ENCODE results near the gene SLC27A4.

Gene SLC27A4

DNA sequence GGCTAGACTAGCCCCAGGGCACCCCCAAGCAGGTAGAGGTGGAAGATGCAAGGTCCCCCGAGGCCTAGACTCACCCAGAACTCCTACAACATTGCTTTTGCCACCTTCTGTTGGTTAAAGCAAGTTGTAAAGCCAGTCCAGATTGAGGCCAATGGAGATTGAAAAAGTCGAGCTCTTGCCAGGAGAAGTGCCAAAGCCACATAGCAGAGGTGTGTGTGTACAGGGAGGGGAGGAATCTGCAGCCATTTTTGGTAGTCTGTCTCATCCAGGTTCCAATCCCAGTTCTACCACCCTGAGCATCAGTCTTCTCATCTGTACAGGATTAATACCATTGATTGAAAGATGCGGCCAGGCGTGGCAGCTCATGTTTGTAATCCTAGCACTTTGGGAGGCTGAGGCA is 18.5 kb downstream of the SLC27A4 start:
- Histone ChIP-seq H2AFZ (ENCODE audit: low read depth, low read length) (no peak overlapping the region), H2BK12ac (ENCODE audit: low read length in 2 of 2) (no peak overlapping the region), H3K27me3 (ENCODE audit: control insufficient read depth in 1 of 2, insufficient read depth in 1 of 2, low read length in 2 of 2) (no peaks in the 10 kb centered on the region), H2AK5ac (ENCODE audit: low read length, severe bottlenecking) (no peak overlapping the region), H3K9ac (ENCODE audit: low read length) (no peak overlapping the region), H3K14ac (ENCODE audit: low read length in 2 of 2) (no peak overlapping the region), H2BK15ac (ENCODE audit: low read depth, poor library complexity, severe bottlenecking) (no peak overlapping the region), H3K4me3 (ENCODE audit: insufficient read depth in 1 of 2, low read depth in 1 of 2, low read length in 2 of 2) (no peak overlapping the region), H3K4me2 (ENCODE audit: low read length, poor library complexity, severe bottlenecking) (no peak overlapping the region), H3K27ac (ENCODE audit: low read length, poor library complexity, severe bottlenecking) (no peak overlapping the region), H2BK5ac (ENCODE audit: low read depth, low read length, poor library complexity, severe bottlenecking) (no peak overlapping the region), H3K4ac (ENCODE audit: low read depth in 1 of 2, low read length in 2 of 2) (no peak overlapping the region), H4K8ac (ENCODE audit: low read length) (no peak overlapping the region), H3K9me3 (ENCODE audit: control insufficient read depth, low read length) (no peaks in the 10 kb centered on the region), H4K91ac (ENCODE audit: low read length) (no peak overlapping the region), H3K4me1 (ENCODE audit: control insufficient read depth, insufficient read depth, low read depth, low read length) (peaks cover 8% of the 10 kb centered on the region), H3K18ac (ENCODE audit: low read depth in 1 of 2, low read length in 2 of 2) (no peak overlapping the region), H2BK120ac (ENCODE audit: low read depth, low read length) (no peak overlapping the region), H3K79me1 (replicated peaks; ENCODE audit: low read length, poor library complexity, severe bottlenecking) (no peaks in the 10 kb centered on the region), H3K36me3 (ENCODE audit: control insufficient read depth in 1 of 2, insufficient read depth in 2 of 2, low read depth in 1 of 2, low read length in 2 of 2) (peaks cover 28 to 46% of the 10 kb centered on the region in 2 experiments), H3K23ac (ENCODE audit: low read length in 2 of 2) (no peak overlapping the region)
- DNase-seq, result no peak
- 91% methylated on average over 4 of the region's 4 CpGs for WGBS

DNA sequence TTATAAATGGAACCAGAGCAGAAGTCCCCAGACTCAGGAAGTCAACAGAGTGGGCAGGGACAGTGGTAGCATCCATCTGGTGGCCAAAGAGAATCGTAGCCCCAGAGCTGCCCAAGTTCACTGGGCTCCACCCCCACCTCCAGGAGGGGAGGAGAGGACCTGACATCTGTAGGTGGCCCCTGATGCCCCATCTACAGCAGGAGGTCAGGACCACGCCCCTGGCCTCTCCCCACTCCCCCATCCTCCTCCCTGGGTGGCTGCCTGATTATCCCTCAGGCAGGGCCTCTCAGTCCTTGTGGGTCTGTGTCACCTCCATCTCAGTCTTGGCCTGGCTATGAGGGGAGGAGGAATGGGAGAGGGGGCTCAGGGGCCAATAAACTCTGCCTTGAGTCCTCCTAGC is 20.5 kb downstream of the SLC27A4 start:
- Histone ChIP-seq H3K36me3 (ENCODE audit: control insufficient read depth in 1 of 2, insufficient read depth in 2 of 2, low read depth in 1 of 2, low read length in 2 of 2) (peaks cover 11 to 29% of the 10 kb centered on the region in 2 experiments), H3K4me3 (ENCODE audit: insufficient read depth in 1 of 2, low read depth in 1 of 2, low read length in 2 of 2) (no peak overlapping the region), H4K91ac (ENCODE audit: low read length) (no peak overlapping the region), H2BK12ac (ENCODE audit: low read length in 2 of 2) (no peak overlapping the region), H2AFZ (ENCODE audit: low read depth, low read length) (no peak overlapping the region), H3K23ac (ENCODE audit: low read length in 2 of 2) (no peak overlapping the region), H3K9ac (ENCODE audit: low read length) (peak overlapping the region; percentile 62), H3K4ac (ENCODE audit: low read depth in 1 of 2, low read length in 2 of 2) (no peak overlapping the region), H3K4me1 (ENCODE audit: control insufficient read depth, insufficient read depth, low read depth, low read length) (peaks cover 17% of the 10 kb centered on the region), H3K18ac (ENCODE audit: low read depth in 1 of 2, low read length in 2 of 2) (no peak overlapping the region), H3K4me2 (ENCODE audit: low read length, poor library complexity, severe bottlenecking) (no peak overlapping the region), H3K27me3 (ENCODE audit: control insufficient read depth in 1 of 2, insufficient read depth in 1 of 2, low read length in 2 of 2) (no peaks in the 10 kb centered on the region), H2BK15ac (ENCODE audit: low read depth, poor library complexity, severe bottlenecking) (no peak overlapping the region), H2AK5ac (ENCODE audit: low read length, severe bottlenecking) (no peak overlapping the region), H2BK5ac (ENCODE audit: low read depth, low read length, poor library complexity, severe bottlenecking) (no peak overlapping the region), H4K8ac (ENCODE audit: low read length) (no peak overlapping the region), H3K27ac (ENCODE audit: low read length, poor library complexity, severe bottlenecking) (no peak overlapping the region), H3K9me3 (ENCODE audit: control insufficient read depth, low read length) (no peaks in the 10 kb centered on the region), H3K79me1 (replicated peaks; ENCODE audit: low read length, poor library complexity, severe bottlenecking) (no peaks in the 10 kb centered on the region), H2BK120ac (ENCODE audit: low read depth, low read length) (no peak overlapping the region), H3K14ac (ENCODE audit: low read length in 2 of 2) (no peak overlapping the region)
- no peak for DNase-seq
- 67% methylated on average over 1 of the region's 2 CpGs for WGBS

DNA sequence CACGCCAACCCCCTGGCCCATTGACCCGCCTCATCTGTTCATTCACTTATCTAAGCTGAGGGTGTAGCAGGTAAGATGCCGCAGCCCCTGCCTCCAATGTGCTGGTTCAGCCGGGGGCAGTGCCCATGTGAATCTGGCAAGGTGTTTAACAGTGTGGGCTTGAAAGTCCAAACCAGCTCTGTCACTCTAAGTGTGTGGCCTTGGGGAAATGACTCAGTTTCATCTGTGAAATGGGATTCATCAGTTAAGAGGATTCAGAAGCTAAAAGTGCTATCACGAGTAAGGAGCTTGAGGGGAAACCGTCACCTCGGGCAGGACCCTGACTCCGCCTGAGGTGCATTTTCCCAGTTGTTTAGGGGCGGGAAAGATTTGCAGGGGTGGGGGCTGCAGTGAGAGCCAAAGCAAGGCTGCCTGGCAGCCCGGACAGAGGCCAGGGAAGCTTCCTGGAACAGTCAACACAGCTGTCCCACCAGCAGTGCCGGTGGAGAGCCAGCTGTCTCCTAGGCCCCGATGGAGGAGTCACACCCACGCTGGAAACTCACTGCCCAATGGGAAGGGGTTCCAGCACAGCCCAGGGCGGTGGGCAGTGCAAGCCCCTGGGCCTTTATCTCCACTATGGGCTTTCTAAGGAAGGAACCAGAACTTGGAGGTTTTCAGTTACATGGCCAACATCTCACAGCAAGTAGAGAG is 21.1 kb downstream of the SLC27A4 start:
- 63% methylated on average over 13 of the region's 14 CpGs for WGBS
- peak overlapping the region; percentile 62 for H3K9ac ChIP-seq (ENCODE audit: low read length)
- H2BK120ac ChIP-seq (ENCODE audit: low read depth, low read length), result peak overlapping the region; percentile 75
- H3K79me1 ChIP-seq (replicated peaks; ENCODE audit: low read length, poor library complexity, severe bottlenecking), result no peaks in the 10 kb centered on the region
- no peaks in the 10 kb centered on the region for H3K9me3 ChIP-seq (ENCODE audit: control insufficient read depth, low read length)
- peak overlapping the region; percentile 61 to 75 for H3K18ac ChIP-seq (ENCODE audit: low read depth in 1 of 2, low read length in 2 of 2)
- peaks cover 17% of the 10 kb centered on the region for H3K4me1 ChIP-seq (ENCODE audit: control insufficient read depth, insufficient read depth, low read depth, low read length)
- no peak overlapping the region for H2BK12ac ChIP-seq (ENCODE audit: low read length in 2 of 2)
- peak overlapping the region in 1 of 2 experiments; percentile 68 for H3K4me3 ChIP-seq (ENCODE audit: insufficient read depth in 1 of 2, low read depth in 1 of 2, low read length in 2 of 2)
- H4K91ac ChIP-seq (ENCODE audit: low read length), result peak overlapping the region; percentile 66
- DNase-seq, result no peak
- peak overlapping the region; percentile 50 for H3K27ac ChIP-seq (ENCODE audit: low read length, poor library complexity, severe bottlenecking)
- H2AFZ ChIP-seq (ENCODE audit: low read depth, low read length), result peak overlapping the region; percentile 79
- H3K23ac ChIP-seq (ENCODE audit: low read length in 2 of 2), result no peak overlapping the region
- no peak overlapping the region for H2BK5ac ChIP-seq (ENCODE audit: low read depth, low read length, poor library complexity, severe bottlenecking)
- no peak overlapping the region for H2AK5ac ChIP-seq (ENCODE audit: low read length, severe bottlenecking)
- H3K4ac ChIP-seq (ENCODE audit: low read depth in 1 of 2, low read length in 2 of 2), result peak overlapping the region; percentile 29 to 78
- peaks cover 6 to 22% of the 10 kb centered on the region in 2 experiments for H3K36me3 ChIP-seq (ENCODE audit: control insufficient read depth in 1 of 2, insufficient read depth in 2 of 2, low read depth in 1 of 2, low read length in 2 of 2)
- peak overlapping the region; percentile 13 for H2BK15ac ChIP-seq (ENCODE audit: low read depth, poor library complexity, severe bottlenecking)
- no peaks in the 10 kb centered on the region for H3K27me3 ChIP-seq (ENCODE audit: control insufficient read depth in 1 of 2, insufficient read depth in 1 of 2, low read length in 2 of 2)
- H3K4me2 ChIP-seq (ENCODE audit: low read length, poor library complexity, severe bottlenecking), result peak overlapping the region; percentile 65
- H3K14ac ChIP-seq (ENCODE audit: low read length in 2 of 2), result no peak overlapping the region
- H4K8ac ChIP-seq (ENCODE audit: low read length), result peak overlapping the region; percentile 94

DNA sequence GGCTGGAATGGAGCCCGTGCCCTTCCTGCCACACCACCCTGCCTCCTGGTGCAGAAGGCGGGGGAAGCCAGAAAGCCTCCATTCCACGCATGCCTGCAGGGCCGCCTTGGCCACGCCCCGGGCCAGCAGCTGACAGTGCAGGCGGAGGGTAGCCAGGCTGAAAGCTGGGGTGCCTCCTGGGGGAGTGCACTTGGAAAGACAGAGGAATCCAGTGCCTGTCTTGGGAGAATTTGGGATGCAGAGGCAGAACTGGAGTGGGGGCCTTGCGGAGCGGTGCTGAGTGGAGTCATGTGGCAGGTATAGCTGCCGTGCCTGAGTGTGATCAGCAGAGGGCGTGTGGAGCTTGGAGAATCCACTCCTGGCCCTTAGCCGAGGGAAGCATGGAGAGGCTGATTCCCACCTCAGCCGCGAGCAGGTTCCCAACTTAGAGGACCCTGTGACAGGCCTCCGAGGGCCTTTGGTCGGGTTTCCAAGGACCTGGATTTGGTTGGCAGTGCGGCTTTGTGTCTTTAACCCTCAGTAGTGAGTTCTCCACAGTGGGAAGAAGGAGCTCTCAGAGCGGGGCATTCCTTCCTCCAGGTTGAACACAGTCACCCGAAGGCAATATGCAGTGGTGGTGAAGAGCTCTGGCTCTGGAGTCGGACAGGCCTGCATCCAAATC is 21.8 kb downstream of the SLC27A4 start:
- Histone ChIP-seq H3K4me2 (ENCODE audit: low read length, poor library complexity, severe bottlenecking) (peak overlapping the region; percentile 65), H3K27ac (ENCODE audit: low read length, poor library complexity, severe bottlenecking) (peak overlapping the region; percentile 50), H2AK5ac (ENCODE audit: low read length, severe bottlenecking) (no peak overlapping the region), H2AFZ (ENCODE audit: low read depth, low read length) (peak overlapping the region; percentile 79), H2BK120ac (ENCODE audit: low read depth, low read length) (peak overlapping the region; percentile 75), H3K36me3 (ENCODE audit: control insufficient read depth in 1 of 2, insufficient read depth in 2 of 2, low read depth in 1 of 2, low read length in 2 of 2) (peaks cover 6 to 22% of the 10 kb centered on the region in 2 experiments), H4K91ac (ENCODE audit: low read length) (no peak overlapping the region), H4K8ac (ENCODE audit: low read length) (peak overlapping the region; percentile 94), H3K4ac (ENCODE audit: low read depth in 1 of 2, low read length in 2 of 2) (peak overlapping the region; percentile 29 to 78), H2BK12ac (ENCODE audit: low read length in 2 of 2) (no peak overlapping the region), H3K23ac (ENCODE audit: low read length in 2 of 2) (no peak overlapping the region), H3K79me1 (replicated peaks; ENCODE audit: low read length, poor library complexity, severe bottlenecking) (no peaks in the 10 kb centered on the region), H3K27me3 (ENCODE audit: control insufficient read depth in 1 of 2, insufficient read depth in 1 of 2, low read length in 2 of 2) (no peaks in the 10 kb centered on the region), H2BK15ac (ENCODE audit: low read depth, poor library complexity, severe bottlenecking) (peak overlapping the region; percentile 52), H3K9ac (ENCODE audit: low read length) (peak overlapping the region; percentile 62), H3K9me3 (ENCODE audit: control insufficient read depth, low read length) (no peaks in the 10 kb centered on the region), H2BK5ac (ENCODE audit: low read depth, low read length, poor library complexity, severe bottlenecking) (peak overlapping the region; percentile 25), H3K4me3 (ENCODE audit: insufficient read depth in 1 of 2, low read depth in 1 of 2, low read length in 2 of 2) (peak overlapping the region in 1 of 2 experiments; percentile 68), H3K14ac (ENCODE audit: low read length in 2 of 2) (no peak overlapping the region), H3K4me1 (ENCODE audit: control insufficient read depth, insufficient read depth, low read depth, low read length) (peaks cover 17% of the 10 kb centered on the region), H3K18ac (ENCODE audit: low read depth in 1 of 2, low read length in 2 of 2) (peak overlapping the region; percentile 61 to 75)
- DNase-seq, result peak; percentile 84
- 20% methylated on average over 20 of the region's 20 CpGs for WGBS

Measured in mesenchymal stem cell (in vitro differentiated cells and primary cell).